GM19238 (cell line): Measurements from ENCODE around the gene NEGR1.

Experiments used
- DNase-seq: peaks from one replicate; pipeline ENCODE4 v3.0.0; 2011; ENCODE audit warnings: low spot score; ENCODE audit not compliant: insufficient read length

NEGR1 gene

DNA sequence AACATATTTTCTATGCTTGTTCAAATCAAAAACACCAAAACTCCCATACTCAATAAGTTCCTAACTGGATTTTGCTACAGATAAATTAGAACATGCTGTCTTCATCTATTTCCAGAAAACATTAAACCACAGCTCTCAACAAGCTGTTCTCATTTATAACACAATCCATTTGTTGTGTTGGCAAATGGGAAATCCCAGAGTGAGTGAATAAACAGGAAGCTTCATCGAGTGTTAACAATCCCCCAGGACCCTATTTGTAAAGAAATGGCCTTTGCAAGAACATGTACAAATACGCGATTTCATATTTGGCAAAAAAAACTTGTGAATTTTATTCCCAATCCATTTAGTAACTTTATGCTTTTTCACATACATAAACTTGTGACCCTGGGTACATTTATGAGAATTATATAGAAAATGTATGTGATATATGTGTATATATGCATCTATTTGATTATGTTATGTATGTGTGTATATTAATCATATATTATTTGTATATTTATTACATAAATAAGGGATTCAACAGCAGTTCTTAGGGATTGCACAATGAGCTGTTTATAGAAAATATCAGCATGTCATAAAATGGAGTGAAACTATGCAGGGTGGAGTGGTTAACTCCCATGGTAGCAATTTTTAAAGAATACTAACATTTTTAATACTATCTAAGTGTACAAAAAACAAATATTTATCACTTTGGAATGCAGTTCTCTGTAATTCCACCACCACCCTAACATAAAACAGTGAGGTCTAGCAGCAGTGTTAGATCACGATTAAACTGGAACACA lies 160.0 kb downstream of the NEGR1 start:
- DNase-seq, result no peak

DNA sequence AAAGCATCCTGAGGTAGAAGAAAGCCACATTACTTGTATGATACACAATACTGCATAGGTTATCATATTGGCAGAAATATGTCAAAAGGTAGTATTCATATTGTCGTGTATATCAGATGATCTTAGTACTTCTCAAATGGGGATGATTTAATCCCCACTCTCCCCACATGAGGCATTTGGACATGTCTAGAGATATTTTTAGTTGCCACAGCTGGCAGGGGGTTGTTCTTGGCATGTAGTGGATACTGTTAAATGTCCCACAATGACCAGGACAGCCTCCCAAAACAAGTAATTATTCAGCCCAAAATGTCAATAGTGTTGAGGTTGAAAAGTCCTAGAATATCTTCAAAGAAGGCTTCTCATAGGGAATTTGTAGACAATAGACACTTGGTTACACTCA lies 162.8 kb downstream of the NEGR1 start:
- DNase-seq, result no peak

DNA sequence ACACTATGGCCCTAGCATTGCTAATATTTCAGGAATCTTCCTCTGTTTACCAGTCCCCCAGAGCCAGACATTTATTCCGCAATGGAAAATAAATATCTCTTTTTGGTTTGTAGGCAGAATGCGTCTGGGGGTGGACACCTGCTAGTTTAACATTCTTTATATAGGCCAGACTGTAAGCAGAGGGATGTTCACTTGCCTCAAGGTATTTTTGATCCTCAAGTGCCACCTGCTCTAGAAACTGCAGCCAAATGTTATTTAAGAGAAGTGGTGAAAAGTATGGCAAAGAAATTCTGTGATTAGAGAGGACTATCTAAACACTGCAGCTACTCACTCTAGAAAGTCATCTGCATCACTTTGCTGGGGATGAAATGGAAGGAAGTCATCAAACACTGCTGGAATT lies 164.7 kb downstream of the NEGR1 start:
- DNase-seq, result no peak

DNA sequence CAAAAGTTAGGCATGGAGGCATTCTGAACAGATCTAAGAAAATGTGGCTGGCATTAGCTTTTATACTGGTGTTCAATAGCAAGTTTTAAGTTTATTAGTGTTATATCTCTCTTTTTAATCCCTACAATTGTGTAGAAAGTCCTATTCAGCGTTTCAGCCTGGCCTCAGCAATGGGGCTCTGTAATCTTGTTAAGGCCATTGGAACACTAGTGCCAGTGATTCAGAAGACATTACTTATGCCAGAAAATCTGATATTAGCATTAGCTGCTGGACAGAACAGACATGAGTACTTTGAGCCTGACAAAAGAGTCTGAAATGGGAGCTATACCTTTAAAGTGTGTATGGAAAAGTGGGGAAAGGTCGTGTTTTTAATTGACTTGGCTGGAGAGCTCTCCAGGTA lies 167.0 kb downstream of the NEGR1 start:
- DNase-seq, result no peak

DNA sequence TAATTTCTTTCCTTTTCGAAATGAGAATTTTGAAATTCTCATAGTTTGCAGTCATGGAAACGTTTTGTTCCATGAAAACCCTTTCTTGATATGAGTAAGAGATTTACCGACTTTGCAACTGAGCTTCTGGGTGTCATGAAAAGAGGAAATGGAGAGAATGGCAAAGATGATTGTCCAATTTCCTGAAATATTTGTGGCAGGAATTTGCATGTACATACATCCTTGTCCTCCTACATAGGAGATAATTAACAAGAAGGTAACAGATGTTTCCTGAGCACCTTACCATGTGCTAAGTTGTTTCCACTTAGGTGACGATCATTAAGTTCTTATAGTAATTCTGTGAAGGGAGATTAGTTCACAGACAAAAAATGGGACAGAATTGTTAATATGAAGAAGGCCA lies 170.7 kb downstream of the NEGR1 start:
- DNase-seq, result no peak

DNA sequence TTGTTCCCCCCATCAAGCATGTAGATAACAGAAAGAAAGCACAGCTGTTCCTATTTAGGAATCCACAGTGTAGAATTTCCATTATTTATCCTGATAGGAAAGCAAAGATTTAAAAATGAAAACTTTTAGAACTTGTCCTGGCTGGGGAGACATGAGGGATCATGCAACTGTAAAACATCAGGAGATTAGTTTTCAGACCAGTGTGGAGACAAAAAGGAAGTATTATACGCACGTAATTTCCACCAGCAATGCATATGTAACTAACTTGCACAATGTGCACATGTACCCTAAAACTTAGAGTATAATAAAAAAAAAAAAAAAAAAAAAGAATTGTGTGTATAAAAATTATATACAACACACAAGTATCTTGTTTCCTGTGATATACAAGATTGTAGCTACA lies 172.4 kb downstream of the NEGR1 start:
- DNase-seq, result no peak

DNA sequence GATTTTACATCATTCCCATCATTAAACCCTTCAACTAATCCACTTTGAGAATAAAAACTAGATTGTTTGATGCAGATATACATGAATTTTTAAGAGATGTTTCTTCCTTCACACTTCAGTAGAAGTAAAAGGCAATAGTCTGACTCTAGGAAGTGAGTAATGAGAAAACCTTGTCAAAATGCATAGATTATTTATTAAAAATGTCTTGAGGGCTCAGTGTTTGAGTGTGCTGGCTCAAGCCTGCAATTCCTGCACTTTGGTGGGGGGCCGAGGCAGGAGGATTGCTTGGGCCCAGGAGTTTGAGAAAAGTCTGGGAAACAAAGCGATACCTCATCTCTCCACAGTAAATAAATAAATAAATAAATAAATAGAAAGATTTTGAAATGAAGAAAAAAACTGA lies 177.1 kb downstream of the NEGR1 start:
- DNase-seq, result no peak

DNA sequence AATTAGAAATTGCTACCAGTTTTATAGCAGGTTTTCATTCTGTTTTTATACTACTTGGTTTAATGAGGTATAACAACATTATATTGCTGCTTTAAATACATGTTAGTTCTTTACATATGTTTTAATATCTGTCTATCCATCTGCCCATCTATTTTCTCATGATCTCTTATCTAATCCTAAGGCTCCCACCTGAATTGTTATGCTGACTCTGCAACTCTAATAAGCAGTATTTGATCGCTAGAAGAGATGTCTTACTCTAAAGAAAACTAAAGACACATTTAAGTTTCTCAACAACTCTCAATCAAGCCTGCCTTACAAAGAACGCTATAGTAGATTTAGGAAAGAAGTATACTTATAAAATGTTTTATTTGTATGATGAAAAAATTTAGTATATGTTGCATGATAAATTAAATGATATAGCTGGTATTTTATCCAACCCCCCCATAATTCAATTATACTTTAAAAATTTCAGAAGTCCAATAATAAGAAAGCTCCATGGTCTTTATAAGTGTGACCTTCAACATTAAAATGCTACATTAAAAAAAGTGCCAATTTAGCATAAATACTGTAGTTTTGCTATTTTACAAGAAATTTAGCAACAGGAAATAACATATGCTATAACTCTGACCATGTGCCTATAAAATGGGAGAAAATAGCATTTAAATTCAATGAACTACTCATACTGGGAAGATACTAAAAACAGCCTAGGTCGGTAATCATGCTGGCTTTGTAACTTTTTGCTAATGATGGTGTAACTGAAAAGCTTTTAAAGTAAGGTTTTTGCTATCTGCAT lies 180.3 kb downstream of the NEGR1 start:
- no peak for DNase-seq

DNA sequence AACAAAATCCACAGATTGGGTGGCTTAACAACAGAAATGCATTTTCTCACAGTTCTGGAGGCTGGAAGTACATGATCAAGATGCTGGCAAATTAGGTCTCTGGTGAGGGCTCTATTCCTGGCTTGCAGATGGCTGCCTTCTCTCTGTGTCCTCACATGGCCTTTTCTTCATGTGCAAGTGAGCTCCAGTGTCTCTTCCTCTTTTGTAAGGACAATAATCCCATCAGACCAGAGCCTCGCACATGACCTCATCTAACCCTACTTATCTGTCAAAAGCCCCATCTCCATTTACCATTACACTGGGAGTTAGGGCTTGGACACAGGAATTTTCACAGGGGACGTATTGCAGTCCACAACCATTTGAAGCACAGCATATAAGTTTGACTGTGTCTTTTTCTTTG lies 181.6 kb downstream of the NEGR1 start:
- no peak for DNase-seq

DNA sequence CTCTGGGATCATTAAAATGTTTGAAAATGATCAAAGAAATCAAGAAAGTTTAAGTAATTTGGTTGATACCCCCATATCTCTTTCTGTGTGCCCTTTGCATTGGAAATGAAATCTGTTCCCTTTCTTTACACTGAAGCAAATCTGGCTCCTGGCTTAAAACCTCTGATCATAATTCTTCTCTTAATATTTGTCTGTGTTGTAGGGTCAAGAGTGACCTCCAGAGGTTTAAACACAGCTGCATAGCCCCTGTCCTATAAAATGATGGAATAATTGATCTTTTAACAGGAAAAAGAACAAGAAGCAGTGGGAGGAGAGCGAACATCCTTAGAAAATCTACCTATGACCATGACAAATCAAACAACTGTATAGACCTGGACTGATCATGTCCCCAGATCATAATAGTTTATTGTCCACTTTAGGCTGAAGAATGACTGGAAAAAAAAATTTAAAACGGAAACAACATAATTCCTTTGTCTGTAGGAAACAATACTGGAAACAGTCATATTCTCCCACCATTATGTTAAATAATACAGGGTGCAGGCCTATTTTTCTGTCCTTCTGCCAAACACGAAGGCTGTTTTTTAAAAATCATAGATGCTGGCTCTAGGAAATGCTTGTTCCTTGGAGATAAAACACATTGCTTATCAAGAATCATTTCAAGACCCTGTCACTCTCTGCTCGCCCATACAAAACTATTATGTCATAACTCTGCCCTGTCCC lies 184.3 kb downstream of the NEGR1 start:
- no peak for DNase-seq

DNA sequence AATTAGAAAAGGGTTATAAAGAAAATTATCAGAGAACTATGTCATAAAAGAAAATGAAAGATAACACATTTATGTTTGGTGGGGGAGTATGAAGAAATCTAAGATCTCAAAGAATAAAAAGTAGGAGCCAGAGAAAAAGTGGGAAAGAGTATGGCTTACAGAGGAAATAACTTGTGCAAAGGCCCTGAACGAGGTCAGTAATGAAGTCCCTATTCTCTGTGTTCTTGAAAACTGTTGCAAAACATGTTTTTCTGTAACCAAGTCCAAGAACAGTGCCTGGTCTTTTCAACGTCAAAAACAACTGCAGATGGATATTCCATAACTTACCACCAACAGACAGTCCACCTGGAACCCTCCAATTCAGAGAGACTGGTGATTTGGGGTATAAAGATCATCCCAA lies 188.1 kb downstream of the NEGR1 start:
- no peak for DNase-seq

DNA sequence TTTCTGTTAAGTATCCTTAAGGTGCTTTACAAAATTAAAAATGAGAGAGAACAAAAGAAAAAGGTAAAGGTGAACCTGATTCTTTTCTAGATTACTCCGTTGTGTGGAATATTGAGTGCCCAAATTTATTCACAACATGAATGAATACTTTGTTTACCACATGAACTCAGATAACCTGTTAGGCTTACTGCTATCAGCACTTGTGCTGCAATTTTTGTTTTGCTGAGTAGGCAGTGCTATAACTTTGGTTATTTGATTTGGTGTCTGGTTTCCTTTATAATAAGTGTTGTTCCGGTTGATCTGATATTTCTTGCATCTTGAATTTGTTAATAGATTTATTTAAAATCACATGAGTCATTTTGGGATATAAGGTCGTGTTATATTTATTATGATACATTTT lies 195.9 kb downstream of the NEGR1 start:
- no peak for DNase-seq

DNA sequence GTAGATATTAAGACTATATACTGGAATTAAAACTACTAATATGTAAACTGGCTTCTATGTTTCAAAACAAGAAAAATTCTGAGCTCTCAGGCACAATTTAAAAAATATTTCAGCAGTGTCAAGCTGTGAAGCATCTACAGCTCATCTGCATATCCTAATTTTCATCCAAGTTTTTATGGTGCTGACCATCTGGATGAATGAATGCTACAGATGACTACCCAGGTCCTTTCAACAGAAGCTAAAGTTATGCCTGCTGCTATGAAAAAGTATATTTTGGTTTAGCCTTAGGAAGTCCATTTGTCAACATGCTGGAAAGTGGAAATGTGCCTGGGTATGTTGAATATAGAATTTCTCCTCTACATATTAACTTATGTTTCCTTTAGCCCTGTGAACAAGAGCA lies 206.9 kb downstream of the NEGR1 start:
- DNase-seq, result no peak

DNA sequence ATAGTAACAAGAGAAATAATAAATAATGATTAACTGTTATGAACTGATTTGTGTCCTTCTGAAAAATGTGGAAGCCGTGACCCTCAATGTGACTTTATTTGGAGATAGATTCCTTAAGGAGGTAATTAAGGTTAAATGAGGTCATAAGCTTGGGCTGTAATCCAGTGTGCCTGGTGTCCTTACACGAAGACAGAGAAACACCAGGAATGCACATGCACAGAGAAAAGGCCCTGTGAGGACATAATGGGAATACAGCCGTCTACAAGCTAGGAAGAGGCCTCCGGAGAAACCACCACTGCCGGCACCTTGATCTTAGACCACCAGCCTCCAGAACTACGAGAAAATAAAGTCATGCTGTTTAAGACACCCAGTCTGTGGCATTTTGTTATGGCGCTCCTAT lies 215.9 kb downstream of the NEGR1 start:
- no peak for DNase-seq

DNA sequence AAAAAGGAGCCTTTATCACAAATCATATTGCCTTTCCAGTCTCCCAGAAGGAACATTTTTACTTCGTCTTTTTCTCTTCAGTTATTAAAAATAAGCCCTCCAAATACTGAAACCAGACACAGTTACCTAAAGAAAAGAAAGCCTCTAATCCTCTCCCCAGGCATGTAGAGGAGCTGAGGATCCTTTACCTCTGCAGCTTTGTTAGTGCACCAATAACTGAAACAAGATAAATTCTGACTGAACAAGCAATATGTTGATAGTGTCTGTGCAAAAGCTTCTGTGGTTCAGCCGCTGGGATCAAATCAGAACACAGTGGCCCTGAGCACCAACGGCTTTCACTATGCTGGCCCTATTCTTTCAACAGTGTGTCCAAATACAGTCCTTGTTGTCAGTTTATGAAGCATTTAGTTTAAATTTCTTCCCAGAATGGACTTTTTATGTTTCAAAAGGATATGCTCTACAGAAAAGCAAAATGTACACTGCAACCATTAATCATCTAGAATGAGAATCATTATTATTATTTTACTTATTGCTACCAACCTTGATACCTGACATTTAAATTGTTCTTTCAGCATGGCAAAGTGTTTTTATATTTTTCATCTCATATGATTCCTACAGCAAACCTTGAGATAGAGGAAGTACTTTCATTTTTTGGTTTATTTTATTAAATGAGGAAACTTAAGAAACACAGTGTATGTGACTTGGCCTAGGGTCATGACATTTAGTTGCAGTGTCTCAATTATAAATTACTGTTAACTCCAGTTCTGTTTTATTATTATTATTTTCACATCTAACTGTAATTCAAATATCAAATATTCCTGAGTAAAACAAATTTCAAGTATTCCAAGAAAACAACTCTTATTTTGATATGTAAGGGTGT lies 217.9 kb downstream of the NEGR1 start:
- no peak for DNase-seq

DNA sequence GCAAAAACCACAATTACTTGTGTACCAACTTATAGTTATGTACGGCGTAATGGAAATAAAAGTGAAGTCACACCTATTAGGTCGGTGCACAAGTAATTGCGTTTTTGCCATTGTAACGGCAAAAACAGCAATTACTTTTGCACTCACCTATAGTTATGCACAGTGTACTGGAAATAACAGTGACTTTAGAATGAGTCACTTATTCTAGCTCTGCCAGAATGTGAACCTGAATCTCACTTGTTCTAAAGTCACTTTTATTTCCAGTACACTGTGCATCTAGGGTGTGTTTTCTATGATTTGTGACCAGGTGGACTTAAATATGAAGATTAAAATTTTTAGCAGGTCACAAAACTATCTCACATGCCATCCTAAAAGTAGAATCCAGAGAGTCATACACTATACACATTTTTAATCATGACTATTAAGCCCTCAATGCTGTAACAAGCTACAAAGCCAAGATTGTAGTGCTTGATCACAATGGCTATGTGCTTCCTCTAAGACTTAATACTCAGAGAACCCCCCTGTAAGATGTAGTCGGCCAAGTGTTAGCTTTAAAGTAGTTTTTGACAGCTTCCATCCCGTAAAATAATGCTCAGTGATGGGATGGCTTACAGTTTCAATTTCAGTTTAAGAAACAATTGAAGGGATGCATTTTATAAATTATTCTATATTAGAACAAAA lies 218.8 kb downstream of the NEGR1 start:
- no peak for DNase-seq

DNA sequence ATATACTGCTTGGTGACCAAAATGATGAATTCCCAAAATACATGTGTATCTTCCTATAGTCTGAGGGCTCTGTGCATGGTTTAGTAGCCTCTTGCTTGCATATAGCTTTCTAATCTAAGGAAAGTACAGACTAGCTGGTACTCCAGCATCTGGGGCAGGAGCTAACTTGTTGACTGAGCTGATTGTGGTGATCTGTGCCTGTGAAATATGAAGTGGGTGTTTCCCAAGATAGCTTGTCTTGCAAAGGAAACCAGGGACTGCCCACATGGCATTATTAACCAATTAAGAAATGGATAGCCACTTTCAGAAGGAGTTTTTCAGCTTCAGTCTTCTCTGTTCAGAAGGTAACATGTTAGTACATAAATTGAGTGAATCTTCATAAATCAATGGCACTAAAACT lies 219.8 kb downstream of the NEGR1 start:
- no peak for DNase-seq

DNA sequence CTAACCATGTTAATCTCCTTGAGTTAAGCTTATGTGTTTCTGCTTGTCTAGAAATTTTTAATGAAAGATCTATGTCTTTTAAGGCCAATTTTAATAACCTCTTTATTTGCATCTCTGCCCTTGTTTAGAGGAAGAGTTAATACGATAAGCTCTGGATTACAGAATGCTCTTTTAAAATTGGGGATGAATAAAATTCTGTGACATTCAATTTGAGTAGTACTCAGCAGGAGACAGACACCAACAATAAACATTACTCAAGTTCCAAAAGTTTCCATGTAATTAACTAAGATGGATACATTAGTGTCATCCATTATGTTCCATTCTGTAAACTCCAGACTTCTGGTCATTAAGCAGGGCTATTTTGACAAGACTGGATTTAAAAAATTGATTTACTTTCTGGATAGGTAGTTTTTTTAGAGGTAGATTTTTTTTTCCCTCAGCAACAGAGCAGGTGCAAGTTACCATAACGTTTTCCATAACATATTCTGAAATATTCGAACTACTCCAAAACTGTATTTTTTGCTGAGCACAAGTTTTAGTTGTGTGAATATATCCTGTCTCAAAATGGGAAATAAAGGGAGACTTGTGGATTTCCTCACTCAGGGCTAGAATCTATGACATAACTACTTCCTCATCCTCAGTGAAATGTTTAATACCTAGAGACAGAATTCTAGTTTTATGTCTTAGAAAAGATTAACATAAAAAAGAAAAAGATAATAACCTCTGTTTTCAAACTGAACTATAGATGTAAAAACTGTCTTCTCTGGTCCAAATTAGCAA lies 221.7 kb downstream of the NEGR1 start:
- no peak for DNase-seq

DNA sequence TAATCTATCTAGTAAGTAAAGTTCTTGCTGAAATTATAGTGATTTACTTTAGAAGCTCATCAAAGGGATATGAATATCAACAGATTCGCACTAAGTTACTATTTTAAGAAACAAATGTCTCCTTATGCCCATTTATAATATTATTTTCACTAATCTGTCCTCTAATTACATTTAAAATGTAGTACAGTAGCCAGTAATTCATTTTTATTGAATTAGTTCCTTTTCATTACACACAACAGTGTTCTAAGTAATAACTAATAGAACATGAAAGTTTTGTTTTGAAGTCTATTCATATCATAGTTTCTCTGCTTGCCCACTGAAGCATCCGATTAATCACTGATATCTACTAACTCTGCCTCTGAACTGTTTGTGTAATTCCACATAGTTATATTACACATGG lies 225.8 kb downstream of the NEGR1 start:
- DNase-seq, result no peak

DNA sequence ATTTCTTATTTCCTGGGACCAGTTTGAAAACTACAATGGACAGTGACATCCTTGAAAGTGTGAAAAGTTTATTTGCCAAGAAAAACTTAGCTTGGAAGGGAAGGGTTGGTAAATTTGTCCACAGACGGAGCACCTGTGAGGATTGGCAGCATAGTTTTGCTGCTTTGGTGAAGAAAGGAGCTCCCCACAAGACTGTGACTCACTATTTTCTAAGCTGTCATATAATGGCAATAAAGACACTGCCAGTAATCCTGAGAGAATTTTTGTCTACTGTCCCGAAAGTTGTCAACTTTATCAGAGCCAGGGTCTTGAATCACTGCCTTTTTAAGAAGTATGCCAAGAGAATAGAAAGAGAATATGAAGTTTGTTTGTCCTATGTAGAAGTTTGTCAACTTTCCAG lies 230.8 kb downstream of the NEGR1 start:
- DNase-seq, result no peak
